Measurements from ENCODE around the gene TSHZ1.

TSHZ1 gene

DNA sequence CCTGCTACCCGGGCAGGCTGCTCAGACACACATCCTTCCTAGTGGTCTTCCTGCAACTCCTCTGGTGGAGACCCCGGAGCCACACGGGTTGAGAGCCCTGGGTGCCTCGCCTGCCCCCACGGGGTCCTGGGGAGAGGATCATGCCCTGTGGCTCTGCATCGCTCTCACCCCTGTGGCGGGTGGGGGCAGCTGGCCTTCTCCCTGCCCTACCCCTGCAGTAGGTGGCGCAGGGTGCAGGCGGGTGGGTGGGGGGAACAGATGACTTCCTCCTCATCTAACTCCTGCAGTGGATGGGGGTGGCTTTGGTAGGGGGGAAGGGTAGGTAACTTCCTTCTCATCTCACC, 38.5 kb downstream of the TSHZ1 start:
- FAIRE-seq = no peak

DNA sequence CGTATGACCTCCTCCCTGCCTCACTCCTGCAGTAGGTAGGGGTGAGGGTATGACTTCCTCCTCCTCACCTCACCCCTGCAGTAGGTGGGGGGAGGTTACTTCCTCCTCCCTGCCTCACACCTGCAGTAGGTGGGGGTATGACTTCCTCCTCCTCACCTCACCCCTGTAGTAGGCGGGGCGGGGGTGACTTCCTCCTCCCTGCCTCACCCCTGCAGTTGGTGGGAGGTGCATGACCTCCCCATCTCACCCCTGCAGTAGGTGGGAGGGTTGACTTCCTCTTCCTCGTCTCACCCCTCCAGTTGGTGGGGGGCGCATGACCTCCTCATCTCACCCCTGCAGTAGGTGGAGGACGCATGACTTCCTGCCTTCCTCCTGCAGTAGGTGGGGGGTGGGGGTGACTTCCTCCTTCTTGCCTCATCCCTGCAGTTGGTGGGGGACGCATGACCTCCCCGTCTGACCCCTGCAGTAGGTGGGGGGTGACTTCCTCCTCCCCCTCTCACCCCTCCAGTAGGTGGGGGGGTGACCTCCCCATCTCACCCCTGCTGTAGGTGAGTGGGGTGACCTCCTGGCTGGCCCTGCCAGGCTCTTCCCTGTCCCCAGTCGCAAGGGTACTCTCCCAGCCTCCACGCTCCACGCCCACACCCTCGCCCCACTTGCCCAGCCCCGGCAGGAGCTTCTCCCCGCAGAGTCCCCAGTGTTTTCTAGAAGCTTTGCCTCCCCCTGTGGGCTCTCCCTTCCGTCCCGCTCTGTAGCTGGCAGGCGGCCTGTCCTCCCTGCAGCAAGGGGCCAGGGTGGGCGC, 39.3 kb downstream of the TSHZ1 start:
- FAIRE-seq = no peak

- FAIRE-seq = no peak
These were observed 39.8 kb downstream of the TSHZ1 start for GRCh38 chr18:75250471-75250821.

DNA sequence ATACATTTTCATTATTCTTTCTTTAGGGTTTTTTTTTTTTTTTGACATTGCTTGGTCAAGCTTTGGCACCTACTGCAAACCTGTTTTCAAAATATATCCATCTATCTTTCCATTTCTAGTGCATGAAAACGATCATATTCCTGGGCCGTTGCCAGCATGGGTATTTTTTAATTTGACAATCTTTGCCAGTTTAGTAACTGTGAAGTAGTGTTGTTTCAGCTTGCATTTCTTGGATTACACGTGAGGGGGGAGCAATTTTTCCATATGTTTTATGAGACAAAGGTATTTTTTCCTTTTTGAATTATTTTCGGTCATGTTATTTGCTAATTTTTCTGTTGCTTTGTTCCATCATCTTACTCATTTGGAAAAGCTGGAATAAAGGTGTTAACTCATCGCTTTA, 40.9 kb downstream of the TSHZ1 start:
- FAIRE-seq = peak; percentile 13

DNA sequence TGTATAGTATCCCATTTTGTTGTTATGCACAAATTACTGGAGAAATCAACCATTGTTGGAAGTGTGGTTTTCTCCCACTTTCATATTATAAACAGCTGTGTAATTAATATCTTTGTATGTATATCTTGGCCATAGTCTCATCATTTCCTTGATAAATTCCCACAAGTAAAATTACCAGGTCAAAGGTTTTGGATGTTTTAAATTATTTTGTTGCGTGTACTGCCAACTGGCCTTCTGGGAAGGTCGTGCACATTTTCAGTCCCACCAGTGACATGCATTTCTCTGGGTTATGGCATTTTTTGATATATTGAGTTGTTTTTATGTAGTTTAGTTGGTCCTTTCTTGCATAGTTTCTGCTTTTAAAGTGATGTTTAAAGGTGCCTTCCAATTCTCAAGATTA, 41.5 kb downstream of the TSHZ1 start:
- no peak for FAIRE-seq

DNA sequence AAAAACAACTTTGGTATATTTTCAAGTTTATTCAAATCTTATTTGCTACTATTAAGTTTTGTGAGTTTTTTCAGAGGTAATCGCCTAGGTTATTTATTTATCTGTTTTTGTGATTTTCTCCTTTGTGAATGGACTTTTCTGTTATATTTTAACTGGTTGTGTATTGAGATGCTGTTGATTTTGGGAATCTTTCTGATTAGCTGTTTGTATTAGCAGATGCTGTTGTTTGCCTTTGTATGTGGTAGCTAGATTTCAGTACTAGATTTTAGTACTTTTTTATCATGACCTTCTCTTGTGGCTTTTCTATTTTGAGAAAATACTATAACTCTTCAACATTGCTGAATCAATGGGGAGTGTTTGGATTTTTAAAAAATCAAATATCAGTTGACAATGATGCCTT, 42.4 kb downstream of the TSHZ1 start:
- FAIRE-seq = peak; percentile 53

- FAIRE-seq = no peak
These were observed 43.2 kb downstream of the TSHZ1 start for GRCh38 chr18:75253784-75254183.

DNA sequence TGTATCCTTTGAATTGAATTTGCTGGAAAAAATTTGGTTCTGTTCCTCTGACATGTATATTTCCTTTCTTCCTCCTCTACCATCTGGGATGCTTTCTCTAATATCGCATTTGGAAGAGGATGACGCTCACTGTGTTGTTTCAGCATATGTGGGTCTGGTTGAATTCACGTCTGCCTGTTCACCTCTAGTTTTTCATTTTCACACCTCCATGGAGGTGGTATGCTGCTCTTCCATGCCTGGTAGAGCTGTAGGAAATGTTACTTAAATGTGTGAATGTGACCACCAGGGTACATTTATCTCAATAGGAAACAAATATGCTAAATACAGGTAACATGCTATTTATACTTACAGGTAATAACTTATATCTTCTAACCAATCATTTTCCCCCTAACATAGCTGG, 44.5 kb downstream of the TSHZ1 start:
- no peak for FAIRE-seq

- peak; percentile 36 for FAIRE-seq
These were observed 45.8 kb downstream of the TSHZ1 start for GRCh38 chr18:75256376-75256775.

DNA sequence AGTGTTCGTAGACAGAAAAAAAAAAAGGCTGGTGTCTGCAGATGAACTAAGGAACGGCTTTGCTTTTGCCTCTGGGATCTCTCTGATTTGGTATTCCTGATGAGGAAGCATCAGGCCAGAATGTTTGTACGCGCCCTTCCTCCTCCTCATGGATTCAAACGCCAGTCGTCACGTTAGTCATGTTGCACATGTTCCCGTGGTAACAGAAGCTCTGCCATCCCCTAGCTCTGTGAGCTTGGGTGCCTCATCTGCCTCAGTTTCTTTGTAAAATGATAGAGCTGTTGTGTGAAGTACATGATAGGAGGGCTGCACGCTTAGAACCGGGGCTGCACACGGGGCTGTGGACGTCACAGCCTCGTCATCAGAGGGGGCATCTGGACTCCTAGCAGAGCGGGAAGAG, 47.0 kb downstream of the TSHZ1 start:
- no peak for FAIRE-seq

- FAIRE-seq = no peak
These were observed 51.0 kb downstream of the TSHZ1 start for GRCh38 chr18:75261430-75262223.

DNA sequence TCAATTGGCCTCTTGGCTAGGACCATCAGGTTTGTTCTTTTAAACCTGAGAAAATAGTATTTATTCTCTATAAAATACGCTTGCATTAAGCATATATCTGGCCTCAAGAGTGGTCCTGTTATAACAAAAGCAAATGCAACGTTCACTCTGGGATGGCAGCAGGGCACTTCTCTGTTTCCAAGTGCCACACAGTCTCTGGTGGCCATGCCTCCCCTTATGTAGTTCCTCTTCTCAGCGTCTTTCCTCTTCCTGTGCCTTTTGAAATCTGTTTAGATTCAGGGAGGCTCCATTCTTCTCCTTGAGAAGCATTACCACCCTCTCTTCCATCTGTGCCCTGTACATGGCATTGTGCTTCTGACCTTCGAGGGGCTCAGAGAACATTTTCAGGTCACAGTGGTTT, 51.9 kb downstream of the TSHZ1 start:
- no peak for FAIRE-seq

GRCh38 chr18:75264195-75264594, 53.6 kb downstream of the TSHZ1 start:
- FAIRE-seq = no peak

GRCh38 chr18:75264926-75265597, 54.5 kb downstream of the TSHZ1 start:
- FAIRE-seq = no peak

DNA sequence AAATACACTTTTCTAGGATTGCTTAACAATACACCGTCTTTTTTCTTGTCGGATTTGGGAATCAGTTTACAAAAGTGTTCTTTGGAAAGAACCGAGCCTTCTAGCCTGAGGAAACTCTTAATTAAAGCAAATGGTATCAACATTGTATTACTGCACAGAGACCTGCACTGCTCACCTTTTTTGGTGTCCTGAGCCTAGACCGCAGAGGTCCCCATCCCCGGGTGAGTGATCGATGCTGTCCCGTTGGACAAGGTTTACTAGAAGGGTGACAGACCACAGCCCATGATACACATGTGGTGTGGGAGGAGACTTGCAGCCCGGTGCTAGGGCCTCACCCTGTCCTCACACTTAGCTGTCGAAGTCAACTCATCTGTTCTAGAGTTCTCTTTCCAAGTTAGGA, 55.3 kb downstream of the TSHZ1 start:
- FAIRE-seq = no peak

DNA sequence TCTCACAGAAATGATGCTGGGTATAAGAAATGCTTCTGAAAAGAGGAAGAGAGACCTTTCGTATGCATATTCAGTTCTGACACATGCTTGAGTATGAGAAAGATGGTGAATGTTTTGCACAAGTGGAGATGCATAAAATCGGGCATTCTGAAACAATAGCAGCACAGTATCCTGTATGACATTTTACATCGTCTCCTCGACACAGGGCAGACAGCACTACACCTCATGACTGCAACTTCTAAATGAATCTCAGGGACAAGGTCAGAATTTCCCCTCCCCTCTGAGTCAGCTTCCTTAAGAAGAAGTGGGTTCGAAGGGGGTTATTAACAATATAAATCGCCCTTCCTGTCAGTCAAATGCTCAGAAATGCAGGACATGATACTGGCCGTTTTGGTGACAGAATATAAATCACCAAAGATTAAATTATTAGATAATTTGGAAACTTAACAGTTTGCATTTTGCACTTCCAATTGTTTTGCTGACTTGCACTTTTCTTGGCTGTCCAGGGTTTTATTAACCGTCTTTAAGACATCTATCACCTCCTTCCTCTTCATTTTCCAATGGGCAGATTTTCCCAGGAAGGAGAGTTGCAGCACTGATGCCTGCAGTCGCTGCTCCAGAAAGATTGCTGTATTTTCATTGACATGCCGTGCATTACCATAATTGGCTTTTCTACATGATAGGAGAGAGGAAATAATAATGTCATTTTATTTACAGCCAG, 57.2 kb downstream of the TSHZ1 start:
- no peak for FAIRE-seq

DNA sequence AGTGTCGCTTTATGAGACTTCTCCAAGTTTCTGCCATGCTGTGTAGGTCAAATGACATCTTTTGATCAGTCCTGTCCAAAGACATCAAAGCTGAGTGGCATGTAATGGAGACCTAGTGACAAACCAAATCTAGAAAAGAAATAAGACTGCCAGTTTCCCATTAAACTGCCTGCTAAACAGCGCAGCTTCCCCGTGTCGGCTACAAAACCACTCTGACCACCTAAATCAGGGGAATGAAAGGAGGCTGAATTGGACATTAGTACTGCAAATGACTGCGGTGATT, 57.7 kb downstream of the TSHZ1 start:
- no peak for FAIRE-seq

DNA sequence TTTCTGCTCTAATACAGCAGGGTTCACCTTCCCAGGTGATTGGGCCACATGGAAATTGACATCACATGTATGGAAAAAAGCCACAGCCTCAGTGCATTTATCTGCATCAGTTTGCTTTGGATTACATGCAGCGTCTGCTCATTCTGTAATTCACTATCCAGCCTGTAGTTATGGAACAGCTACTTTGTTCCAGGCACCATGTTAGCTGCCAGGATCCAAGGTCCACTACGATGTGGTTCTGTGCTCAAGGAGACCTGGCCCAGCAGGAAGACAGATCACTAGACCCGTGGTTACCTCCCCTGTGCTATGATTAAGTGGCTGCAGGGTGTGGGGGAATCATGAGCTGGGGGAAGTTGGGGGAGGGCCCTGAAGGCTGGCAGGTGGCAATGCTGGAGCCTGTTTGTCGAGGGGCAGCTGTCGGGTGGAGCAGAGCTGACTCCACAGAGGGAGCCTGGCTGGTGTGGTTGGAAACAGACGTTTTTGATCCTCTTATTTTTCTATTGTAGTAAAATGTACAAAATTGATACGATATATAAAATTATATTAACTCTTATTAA, 58.6 kb downstream of the TSHZ1 start:
- no peak for FAIRE-seq

DNA sequence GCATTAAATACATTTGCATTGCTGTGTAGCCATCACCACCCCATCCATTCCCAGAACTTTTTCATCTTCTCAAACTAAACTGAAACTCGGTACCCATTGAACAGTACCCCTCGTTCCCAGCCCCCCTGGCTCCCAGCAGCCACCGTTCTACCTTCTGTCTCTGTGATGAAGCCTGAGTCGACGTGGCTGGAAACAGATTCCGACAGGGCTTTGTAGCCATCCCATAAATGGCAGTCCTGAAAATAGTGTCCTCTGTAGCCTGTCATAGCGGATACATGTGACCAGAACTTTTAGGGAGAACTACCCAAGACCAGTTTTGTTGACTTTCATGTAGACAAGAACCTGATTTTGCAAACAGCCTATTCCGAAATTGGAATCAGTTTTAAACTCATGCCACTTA, 59.1 kb downstream of the TSHZ1 start:
- no peak for FAIRE-seq

DNA sequence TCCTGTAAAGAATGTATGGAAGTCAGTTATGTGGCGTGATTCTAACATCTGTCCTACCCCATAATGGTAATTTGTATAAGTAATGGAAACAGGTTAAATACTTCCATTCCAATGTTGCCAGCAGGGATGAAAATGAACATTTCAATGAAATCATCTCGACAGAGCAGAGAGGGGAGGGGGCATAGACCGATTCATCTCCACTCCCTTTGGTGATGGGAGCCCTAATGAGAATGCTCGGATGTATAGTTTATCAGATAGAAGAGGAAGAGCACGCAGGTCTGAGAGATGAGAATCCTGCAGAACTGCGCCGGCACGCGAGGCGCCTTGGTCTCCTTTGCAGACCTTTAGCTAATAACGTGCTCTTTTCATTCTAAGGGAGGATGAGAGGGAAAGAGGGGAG, 61.4 kb downstream of the TSHZ1 start:
- FAIRE-seq = no peak

GRCh38 chr18:75273817-75274216, 63.2 kb downstream of the TSHZ1 start:
- FAIRE-seq = no peak

DNA sequence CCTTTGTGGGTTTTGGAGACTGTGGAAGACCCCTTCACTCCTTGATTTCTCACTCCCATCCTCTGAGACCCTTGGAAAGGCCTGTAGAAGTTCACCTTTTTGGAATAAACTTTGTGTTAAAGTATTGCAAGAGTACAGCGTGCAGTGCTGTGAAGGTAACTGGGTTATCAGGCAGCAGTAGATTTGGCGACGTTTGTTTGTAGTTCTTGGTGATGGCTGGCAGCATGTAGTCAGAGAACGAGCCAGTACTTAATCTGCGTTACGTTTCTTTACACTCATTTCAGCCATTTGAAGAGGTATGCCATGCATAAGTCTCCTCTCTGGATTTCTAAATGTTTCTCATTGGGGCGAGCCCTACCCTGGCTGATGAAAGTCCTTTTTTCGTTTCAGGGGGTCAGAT, 64.6 kb downstream of the TSHZ1 start:
- no peak for FAIRE-seq

Measured in islet of Langerhans (tissue), 1 donor.